WTC11 (cell line): ENCODE data around the gene FBXO47.

ENCODE experiments used
- ATF2 ChIP-seq: sonication (generic); formaldehyde crosslinking; IDR thresholded peaks from 2 replicates; pipeline ENCODE4 v1.8.1; 2022; ENCODE audit warnings: low read depth, missing genetic modification reagents, borderline replicate concordance
- CBFB ChIP-seq: sonication (generic); formaldehyde crosslinking; IDR thresholded peaks from 2 replicates; pipeline ENCODE4 v1.8.1; 2022; ENCODE audit warnings: mild to moderate bottlenecking, low read depth, missing genetic modification reagents
- CTCF ChIP-seq: fragments of 200-600 bp; IDR thresholded peaks from 2 replicates; pipeline ENCODE4 v1.8.0; 2022; ENCODE audit warnings: antibody characterized with exemption
- E2F1 ChIP-seq: sonication (generic); formaldehyde crosslinking; IDR thresholded peaks from 2 replicates; pipeline ENCODE4 v1.8.0; 2022; ENCODE audit warnings: mild to moderate bottlenecking, missing genetic modification reagents
- E2F4 ChIP-seq: sonication (generic); formaldehyde crosslinking; IDR thresholded peaks from 2 replicates; pipeline ENCODE4 v1.8.1; 2022; ENCODE audit warnings: low read depth, mild to moderate bottlenecking, moderate library complexity, missing genetic modification reagents, borderline replicate concordance
- JUN ChIP-seq: sonication (generic); formaldehyde crosslinking; IDR thresholded peaks from 2 replicates; pipeline ENCODE4 v1.8.0; 2023; ENCODE audit warnings: mild to moderate bottlenecking, missing genetic modification reagents
- NFYB ChIP-seq: sonication (generic); formaldehyde crosslinking; conservative IDR thresholded peaks from 2 replicates; pipeline ENCODE4 v1.8.0; 2022; ENCODE audit warnings: low read depth, missing genetic modification reagents
- SMAD3 ChIP-seq: sonication (generic); formaldehyde crosslinking; IDR thresholded peaks from 2 replicates; pipeline ENCODE4 v1.8.0; 2022; ENCODE audit warnings: missing genetic modification reagents, mild to moderate bottlenecking, borderline replicate concordance
- TEAD1 ChIP-seq: sonication (generic); formaldehyde crosslinking; IDR thresholded peaks from 2 replicates; pipeline ENCODE4 v1.8.0; 2022; ENCODE audit warnings: mild to moderate bottlenecking, missing genetic modification reagents

DNA sequence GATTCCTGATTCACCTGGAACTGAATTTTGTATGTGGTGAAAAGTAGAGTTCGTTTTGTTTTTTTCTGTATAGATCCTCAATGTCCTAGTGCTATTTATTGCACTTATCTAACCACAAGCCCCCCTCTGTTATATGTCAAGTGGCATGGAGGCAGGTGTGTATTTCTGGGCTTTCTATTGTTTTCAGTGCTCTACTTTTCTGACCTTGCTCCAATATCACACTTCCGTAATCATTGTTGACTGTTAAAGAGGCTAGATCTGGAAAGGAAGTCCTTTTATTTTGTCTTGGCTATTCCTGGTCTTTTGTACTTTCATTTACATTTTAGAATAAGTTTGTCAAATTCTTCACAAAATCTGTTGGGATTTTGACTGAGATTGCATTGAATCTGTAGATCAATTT, 26.8 kb upstream of the FBXO47 start:
- no peak for TF ChIP-seq CTCF
- TF ChIP-seq CBFB (CRISPR knock-in tag), result no peak
- no peak for TF ChIP-seq TEAD1
- TF ChIP-seq ATF2 (CRISPR knock-in tag), result no peak
- TF ChIP-seq E2F4, result no peak
- no peak for TF ChIP-seq E2F1 (CRISPR knock-in tag)
- TF ChIP-seq NFYB (CRISPR knock-in tag), result no peak
- no peak for TF ChIP-seq SMAD3 (CRISPR knock-in tag)
- TF ChIP-seq JUN (CRISPR knock-in tag), result no peak
